Body of pancreas (tissue), 4 donors: ENCODE results near the gene USH2A.

Experiments
- CTCF ChIP-seq, 7 experiments: fragments of 450-650 bp in 4 of 7; fragments of 200-600 bp in 3 of 7; sonication (generic) in 3 of 7; IDR thresholded peaks; one replicate each; pipeline ENCODE4 v1.5.1; 2016 to 2019; ENCODE audit warnings: antibody characterized with exemption in 7 of 7
- POLR2A ChIP-seq, 3 donors: fragments of 450-650 bp; IDR thresholded peaks; one replicate each; pipeline ENCODE4 v1.6.1; 2016; ENCODE audit warnings: antibody characterized with exemption in 3 of 3, mild to moderate bottlenecking in 2 of 3

GRCh38 chr1:216310776-216311175 is 112.5 kb downstream of the USH2A start:
- TF ChIP-seq CTCF (IDR thresholded peaks at IDR 0.05) (peak in 6 of 7 experiments; percentile 21 to 63 (median 40)), POLR2A (IDR thresholded peaks at IDR 0.05) (no peak)
